Muscle of back (tissue), 11 donors: ENCODE results near the gene SULT1A1. TPM values are rescaled to one million over a fixed set of nuclear protein-coding genes. Genes with fewer than 3 reads are reported as not detected.
"Not testable (repeated sequence)": the region's sequence is repeated elsewhere in the genome, so short reads cannot be mapped to it uniquely, and the experiment has no call there.

Source experiments
- DNase-seq, 3 donors: peaks; one replicate each; pipeline versions ENCODE4 v3.0.0 to v3.0.0-alpha.2; 2013
- polyA plus RNA-seq, 10 donors: library from polyadenylated mRNA; unstranded; fragments of 120-200 nt; gene quantifications; one replicate each; pipeline ENCODE4 v1.2.1, GENCODE V29; 2013; ENCODE audit not compliant: insufficient read length in 10 of 10

SULT1A1 gene
- polyA plus RNA-seq, 10 donors = 4.2 to 20.0 (median 10.6) TPM

- no peak for DNase-seq
Measured at GRCh38 chr16:28592511-28592910, 17.3 kb downstream of the SULT1A1 start.

GRCh38 chr16:28591355-28591754 lies 18.5 kb downstream of the SULT1A1 start:
- no peak for DNase-seq

- no peak for DNase-seq
Measured at GRCh38 chr16:28590384-28591340, 19.2 kb downstream of the SULT1A1 start.

- DNase-seq = no peak
Measured at GRCh38 chr16:28589930-28590329, 19.9 kb downstream of the SULT1A1 start.

GRCh38 chr16:28589069-28589468 lies 20.8 kb downstream of the SULT1A1 start:
- no peak for DNase-seq

- DNase-seq = no peak
Measured at GRCh38 chr16:28587386-28587785, 22.5 kb downstream of the SULT1A1 start.

GRCh38 chr16:28586466-28586865 lies 23.4 kb downstream of the SULT1A1 start:
- no peak for DNase-seq

GRCh38 chr16:28585674-28586073 lies 24.2 kb downstream of the SULT1A1 start:
- no peak for DNase-seq

- no peak for DNase-seq
Measured at GRCh38 chr16:28580726-28581315, 29.0 kb downstream of the SULT1A1 start.

GRCh38 chr16:28575446-28576109 lies 34.3 kb downstream of the SULT1A1 start:
- DNase-seq = no peak

- no peak for DNase-seq
Measured at GRCh38 chr16:28574925-28575324, 34.9 kb downstream of the SULT1A1 start.

- no peak for DNase-seq
Measured at GRCh38 chr16:28573738-28574718, 35.8 kb downstream of the SULT1A1 start.

GRCh38 chr16:28572696-28573510 lies 36.9 kb downstream of the SULT1A1 start:
- peak; percentile 66 to 90 (median 69) for DNase-seq

- no peak for DNase-seq
Measured at GRCh38 chr16:28569968-28570752, 39.7 kb downstream of the SULT1A1 start.

- no peak for DNase-seq
Measured at GRCh38 chr16:28569021-28569420, 40.8 kb downstream of the SULT1A1 start.

- DNase-seq = no peak
Measured at GRCh38 chr16:28567292-28567691, 42.6 kb downstream of the SULT1A1 start.

GRCh38 chr16:28566233-28566925 lies 43.5 kb downstream of the SULT1A1 start:
- not testable (repeated sequence) for DNase-seq

- no peak for DNase-seq
Measured at GRCh38 chr16:28563218-28563617, 46.6 kb downstream of the SULT1A1 start.

- DNase-seq = no peak
Measured at GRCh38 chr16:28562199-28562598, 47.6 kb downstream of the SULT1A1 start.
